GM21423 (cell line): ENCODE data around the gene HPGDS.
"Not testable (repeated sequence)": the region's sequence is repeated elsewhere in the genome, so short reads cannot be mapped to it uniquely, and the experiment has no call there.

Source experiments
- ATAC-seq: cut with Tn5 transposase; IDR thresholded peaks from one replicate; pipeline ENCODE4 v1.9.1; 2021; ENCODE audit warnings: mild to moderate bottlenecking, moderate library complexity; ENCODE audit not compliant: unreplicated experiment

HPGDS gene

DNA sequence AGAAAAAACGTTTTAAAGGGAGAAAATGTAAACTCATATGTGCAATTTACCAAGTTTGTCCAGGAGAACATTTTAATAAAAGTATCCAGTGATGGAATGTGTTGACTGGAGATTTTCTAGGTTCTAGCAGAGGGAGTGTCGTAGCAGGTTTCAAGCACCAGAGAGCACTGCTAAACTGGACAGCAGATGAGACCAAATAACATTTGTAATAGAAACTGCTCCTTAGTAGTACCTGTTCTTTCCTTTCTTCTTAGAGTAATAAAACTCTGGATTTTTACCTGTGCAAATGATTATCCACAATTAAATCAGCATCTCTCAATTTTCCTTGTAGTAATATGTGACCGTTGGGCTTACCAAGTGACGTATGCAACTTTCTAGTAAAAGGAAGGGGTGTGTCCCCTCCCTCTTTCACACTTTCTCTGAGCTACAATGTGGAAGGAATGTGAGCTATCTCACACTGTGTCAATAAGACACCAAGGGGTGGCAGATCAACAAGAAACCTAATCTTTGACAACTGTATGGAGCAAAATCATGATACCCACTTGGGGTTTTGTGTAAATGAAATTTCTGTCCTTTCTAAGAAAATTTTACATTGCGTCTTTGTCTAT lies 9.5 kb downstream of the HPGDS start:
- ATAC-seq = no peak

DNA sequence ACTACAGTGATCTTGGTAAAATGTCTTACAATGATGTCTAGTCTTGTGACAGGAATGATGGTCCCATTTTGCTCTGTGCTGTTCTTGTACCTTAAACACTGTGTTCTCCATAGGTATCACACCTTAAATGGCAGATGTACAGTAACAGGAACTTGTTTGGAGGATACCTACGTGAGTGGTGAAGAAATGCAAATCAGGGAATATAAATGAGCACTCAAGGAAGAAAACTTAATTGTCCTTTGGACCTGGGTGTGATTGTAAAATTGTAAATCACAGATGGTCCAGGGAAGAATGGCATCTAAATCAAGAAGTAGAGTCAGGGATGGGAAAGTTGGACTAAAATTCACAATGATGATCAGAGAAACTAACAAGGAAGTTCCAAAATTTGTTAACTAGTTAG lies 12.7 kb downstream of the HPGDS start:
- ATAC-seq = no peak

DNA sequence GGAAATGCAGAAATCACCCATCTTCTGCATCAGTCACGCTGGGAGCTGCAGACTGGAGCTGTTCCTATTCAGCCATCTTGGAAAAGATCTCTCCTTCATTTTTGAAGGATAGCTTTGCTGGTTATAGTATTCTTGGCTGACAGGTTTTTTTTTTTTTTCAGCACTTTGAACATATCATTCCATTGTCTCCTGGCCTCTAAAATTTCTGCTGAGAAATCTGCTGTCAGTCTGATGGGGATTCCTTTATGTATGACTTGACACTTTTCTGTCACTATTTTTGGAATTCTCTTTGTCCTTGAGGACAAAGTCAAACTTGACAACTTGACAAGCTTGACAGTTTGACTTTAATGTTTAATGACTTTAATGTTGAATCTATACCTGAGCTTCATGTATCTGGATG lies 16.8 kb downstream of the HPGDS start:
- no peak for ATAC-seq

- ATAC-seq = not testable (repeated sequence)
Measured at GRCh38 chr4:94319927-94320326, 22.7 kb downstream of the HPGDS start.

GRCh38 chr4:94307231-94307871 lies 35.3 kb downstream of the HPGDS start:
- ATAC-seq = no peak

DNA sequence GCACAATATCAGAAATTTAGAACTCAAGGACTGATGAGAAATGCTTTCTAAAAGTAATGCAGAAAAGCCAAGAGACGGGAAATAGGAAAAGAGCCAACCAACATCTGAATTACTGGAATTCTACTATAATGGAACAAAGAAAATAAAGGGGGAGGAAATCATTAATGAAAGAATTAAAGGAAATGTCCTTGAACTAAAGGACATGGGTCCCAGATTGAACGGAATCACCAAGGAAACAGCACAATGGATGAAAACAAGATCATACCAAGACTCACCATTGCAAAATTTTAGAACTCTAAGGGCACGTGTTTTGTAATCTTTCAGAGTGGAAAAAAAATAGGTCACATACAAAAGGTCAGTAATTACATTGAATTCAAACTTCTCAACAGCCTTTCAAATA lies 35.9 kb downstream of the HPGDS start:
- ATAC-seq = no peak

GRCh38 chr4:94305466-94306225 lies 37.0 kb downstream of the HPGDS start:
- ATAC-seq = no peak

- ATAC-seq = no peak
Measured at GRCh38 chr4:94304365-94304971, 38.2 kb downstream of the HPGDS start.

- ATAC-seq = no peak
Measured at GRCh38 chr4:94302191-94302590, 40.4 kb downstream of the HPGDS start.

GRCh38 chr4:94298725-94299252 lies 43.8 kb downstream of the HPGDS start:
- ATAC-seq = no peak

DNA sequence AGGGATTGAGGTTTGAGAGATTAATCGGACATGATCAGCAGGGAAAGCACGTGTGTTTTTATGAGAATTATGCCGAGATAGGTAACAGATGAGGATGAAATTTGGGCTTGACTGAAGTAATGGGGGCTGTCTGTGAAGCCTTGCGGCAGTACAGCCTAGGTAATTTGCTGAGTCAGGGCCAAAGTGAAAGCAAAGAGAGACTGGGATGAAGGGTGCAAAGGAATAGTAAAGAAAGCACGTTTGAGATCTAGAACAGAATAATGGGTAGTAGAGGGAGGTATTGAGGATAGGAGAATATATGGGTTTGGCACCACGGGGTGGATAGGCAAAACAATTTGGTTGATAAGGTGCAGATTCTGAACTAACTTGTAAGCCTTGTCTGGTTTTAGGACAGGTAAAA lies 47.2 kb downstream of the HPGDS start:
- ATAC-seq = not testable (repeated sequence)

DNA sequence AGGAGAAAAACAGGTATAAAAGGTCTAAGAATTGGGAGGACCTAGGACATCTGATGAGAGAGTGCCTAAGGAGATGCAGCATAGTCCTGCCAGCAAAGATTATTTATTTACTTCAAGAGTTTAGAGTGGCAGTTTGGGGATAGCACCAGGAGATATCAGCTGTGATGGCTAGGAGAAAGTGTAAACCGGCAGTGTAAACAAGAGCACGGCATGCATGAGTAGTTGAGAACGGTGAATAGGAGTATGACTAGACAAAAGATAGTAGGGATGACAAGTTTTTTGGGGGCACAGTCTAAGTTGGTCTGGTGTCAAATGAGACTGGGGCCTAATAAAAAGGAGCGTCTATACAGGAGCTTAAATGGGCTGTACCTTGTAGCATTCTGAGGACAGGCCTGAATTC lies 48.7 kb downstream of the HPGDS start:
- not testable (repeated sequence) for ATAC-seq

- ATAC-seq = no peak
Measured at GRCh38 chr4:94290245-94290644, 52.4 kb downstream of the HPGDS start.

- ATAC-seq = no peak
Measured at GRCh38 chr4:94285666-94286065, 57.0 kb downstream of the HPGDS start.

- peak; percentile 69 for ATAC-seq
Measured at GRCh38 chr4:94284889-94285288, 57.7 kb downstream of the HPGDS start.

DNA sequence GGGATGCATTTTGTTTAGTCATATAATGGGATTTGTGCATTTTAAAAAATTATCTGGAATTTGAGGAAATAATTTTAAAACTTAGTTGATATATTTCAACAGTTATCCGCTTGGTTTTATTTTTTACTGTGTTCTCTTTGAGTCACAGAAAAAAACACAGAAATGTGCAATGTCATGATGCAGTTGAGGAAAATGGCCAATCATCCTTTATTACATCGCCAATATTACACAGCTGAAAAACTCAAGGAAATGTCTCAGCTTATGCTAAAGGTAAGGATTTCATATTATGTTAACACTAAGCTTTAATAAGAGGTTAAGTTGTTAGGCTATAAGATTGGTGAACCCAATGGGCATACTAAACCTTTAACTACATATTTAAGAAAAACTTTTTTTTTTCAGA lies 63.9 kb downstream of the HPGDS start:
- no peak for ATAC-seq

DNA sequence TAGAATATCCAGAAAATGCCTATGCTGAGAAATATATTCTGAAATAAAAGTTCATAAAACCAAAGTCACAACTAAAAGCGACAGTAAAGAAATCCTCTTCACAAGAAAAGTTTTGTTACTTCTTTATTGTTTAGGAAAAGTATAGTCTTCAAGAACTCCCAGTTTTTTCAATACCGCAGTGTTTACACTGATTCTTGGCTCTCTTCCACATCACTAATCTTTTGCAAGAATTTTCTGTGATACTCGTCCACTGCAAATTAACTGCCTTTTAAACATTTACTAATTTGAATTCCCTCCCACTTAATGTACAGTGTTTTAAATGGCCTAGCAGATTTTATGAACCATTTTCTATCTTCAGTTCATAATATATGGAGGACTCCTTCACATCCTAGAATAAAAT lies 65.1 kb downstream of the HPGDS start:
- ATAC-seq = no peak

DNA sequence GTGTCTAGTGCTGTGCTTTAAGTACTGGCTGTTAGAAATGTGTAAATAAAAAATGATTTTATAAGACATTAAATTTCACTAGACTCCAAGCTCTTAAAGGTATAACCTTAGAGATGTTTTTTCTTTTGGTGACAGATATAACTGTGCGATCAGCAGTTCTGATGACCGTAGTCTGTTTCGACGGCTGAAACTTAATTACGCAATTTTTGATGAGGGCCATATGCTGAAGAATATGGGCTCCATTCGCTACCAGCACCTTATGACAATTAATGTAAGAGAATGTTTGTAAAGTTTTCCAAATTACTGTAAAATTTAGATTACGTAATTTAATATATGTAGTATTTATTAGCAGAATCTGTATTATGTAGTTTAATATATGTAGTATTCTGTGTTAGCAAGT lies 66.4 kb downstream of the HPGDS start:
- no peak for ATAC-seq

DNA sequence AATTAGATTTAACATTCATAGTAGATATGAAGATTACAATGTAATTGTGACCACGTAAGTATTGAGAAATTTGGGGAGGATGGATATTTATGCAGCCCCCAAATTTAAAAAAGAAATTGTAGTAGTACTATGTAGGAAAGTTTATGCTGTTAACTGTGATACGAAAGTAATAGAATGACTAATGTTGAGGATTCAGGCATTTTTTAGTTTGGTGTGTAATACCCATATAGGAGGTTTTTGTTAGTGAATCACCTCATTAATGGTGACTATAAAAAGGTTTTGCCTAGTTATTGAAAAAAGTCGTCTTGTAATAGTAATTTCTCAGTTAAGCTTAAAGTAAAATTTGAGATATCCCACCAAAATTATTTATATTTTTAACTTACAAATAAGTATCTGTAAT lies 67.7 kb downstream of the HPGDS start:
- ATAC-seq = no peak

DNA sequence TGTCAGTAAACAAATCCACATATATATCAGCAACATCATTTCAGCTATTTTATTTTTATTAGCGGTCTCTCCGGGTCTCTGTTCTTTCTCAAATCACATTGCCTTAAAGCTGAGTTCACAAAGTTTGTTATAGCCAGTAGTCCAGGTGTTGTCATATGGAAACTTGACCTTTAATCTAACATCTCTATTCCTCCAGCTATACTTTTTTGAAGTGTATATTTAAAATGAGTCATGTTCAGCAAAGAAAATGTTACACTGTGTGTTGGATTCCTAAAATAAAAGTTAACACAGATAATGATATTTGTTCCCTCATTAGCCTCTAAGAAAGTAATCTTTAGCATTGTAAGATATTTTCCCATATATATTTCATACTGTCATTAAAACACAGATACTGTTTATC lies 71.4 kb downstream of the HPGDS start:
- no peak for ATAC-seq

DNA sequence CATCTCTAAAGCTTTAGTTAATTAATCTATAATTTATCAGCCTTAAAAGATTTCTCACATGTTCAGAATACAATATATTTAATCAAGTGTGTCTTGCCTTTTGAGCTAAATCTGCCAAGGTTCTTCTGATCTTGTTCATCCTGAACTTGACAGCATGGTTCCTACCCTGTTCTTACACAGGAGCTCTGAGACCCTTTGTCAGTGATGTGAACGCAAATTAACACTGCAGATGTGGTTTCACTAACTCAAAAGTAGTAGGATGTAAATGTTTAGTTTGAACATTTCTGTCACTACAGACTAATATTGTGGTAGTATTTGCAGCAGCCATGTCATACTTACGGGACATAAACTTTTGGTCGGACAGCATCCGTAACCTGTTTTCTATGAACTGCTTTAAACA lies 75.6 kb downstream of the HPGDS start:
- no peak for ATAC-seq
